Stimulated activated CD4-positive, alpha-beta T cell treated with anti-CD3 and anti-CD28 coated beads, Interleukin-4, amount 100 ng/mL, for 24 hours (primary cell): ENCODE results near the gene SPART.

ENCODE experiments used
- DNase-seq: peaks from one replicate; pipeline ENCODE4 v3.0.0-alpha.2; 2020

The SPART gene

GRCh38 chr13:36346222-36347083 lies at the start of gene SPART:
Gene SPART (minus strand): TSS chr13:36346394. CDS start chr13:36335830, 10,564 bp downstream.
- peak; percentile 91 for DNase-seq

GRCh38 chr13:36395280-36395679 lies 49.1 kb upstream of the SPART start:
- no peak for DNase-seq

GRCh38 chr13:36385489-36385888 lies 39.3 kb upstream of the SPART start:
- no peak for DNase-seq

GRCh38 chr13:36382030-36382429 lies 35.8 kb upstream of the SPART start:
- no peak for DNase-seq

- no peak for DNase-seq
Measured at GRCh38 chr13:36377826-36378468, 31.8 kb upstream of the SPART start.

- DNase-seq = no peak
Measured at GRCh38 chr13:36374063-36374462, 27.9 kb upstream of the SPART start.

- no peak for DNase-seq
Measured at GRCh38 chr13:36371185-36371584, 25.0 kb upstream of the SPART start.

GRCh38 chr13:36370108-36370429 lies 23.9 kb upstream of the SPART start:
- no peak for DNase-seq

- DNase-seq = no peak
Measured at GRCh38 chr13:36369268-36370107, 23.3 kb upstream of the SPART start.

- DNase-seq = no peak
Measured at GRCh38 chr13:36366031-36366430, 19.8 kb upstream of the SPART start.

GRCh38 chr13:36363366-36363863 lies 17.2 kb upstream of the SPART start:
- DNase-seq = no peak

- DNase-seq = no peak
Measured at GRCh38 chr13:36362914-36363313, 16.7 kb upstream of the SPART start.

GRCh38 chr13:36362251-36362650 lies 16.1 kb upstream of the SPART start:
- DNase-seq = no peak

- no peak for DNase-seq
Measured at GRCh38 chr13:36360903-36361302, 14.7 kb upstream of the SPART start.

GRCh38 chr13:36359301-36359950 lies 13.2 kb upstream of the SPART start:
- no peak for DNase-seq

- DNase-seq = no peak
Measured at GRCh38 chr13:36358175-36358718, 12.1 kb upstream of the SPART start.

- no peak for DNase-seq
Measured at GRCh38 chr13:36357692-36358091, 11.5 kb upstream of the SPART start.

- DNase-seq = no peak
Measured at GRCh38 chr13:36357231-36357630, 11.0 kb upstream of the SPART start.

- no peak for DNase-seq
Measured at GRCh38 chr13:36356058-36356457, 9.9 kb upstream of the SPART start.

- no peak for DNase-seq
Measured at GRCh38 chr13:36355632-36356031, 9.4 kb upstream of the SPART start.

GRCh38 chr13:36354842-36355623 lies 8.8 kb upstream of the SPART start:
- DNase-seq = no peak

GRCh38 chr13:36353001-36353400 lies 6.8 kb upstream of the SPART start:
- DNase-seq = no peak
